ENCODE data around the gene HSD3B2. TPM values are rescaled to one million over a fixed set of nuclear protein-coding genes. Genes with fewer than 3 reads are reported as not detected.

Gene HSD3B2
- total and polyA plus RNA-seq, 12 donors: 0.04 TPM; not detected in 11

DNA sequence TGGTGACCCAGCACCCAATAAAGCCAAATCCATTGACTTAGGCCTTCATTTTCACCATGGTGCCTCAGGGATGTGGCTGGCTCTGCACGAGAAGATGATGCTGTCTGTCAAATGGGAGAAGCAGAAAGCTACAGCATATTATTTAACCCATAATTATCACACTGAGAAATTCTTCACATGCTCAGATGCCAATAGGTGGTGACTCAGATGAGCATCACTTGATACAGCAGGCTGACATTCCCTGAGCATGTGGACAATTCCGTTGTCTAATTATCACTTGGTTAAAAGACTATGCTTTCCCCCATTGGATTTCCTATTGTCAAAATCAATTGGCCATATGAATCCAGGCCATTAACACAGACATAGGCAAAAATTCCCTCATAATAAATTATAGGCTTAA is 48.0 kb downstream of the HSD3B2 start:
- DNase-seq (no peak), ATAC-seq (no peak)
- Histone ChIP-seq H3K36me3 (no peaks in the 10 kb centered on the region), H3K27ac (no peak overlapping the region), H3K9me3 (no peaks in the 10 kb centered on the region), H3K4me1 (no peaks in the 10 kb centered on the region), H3K4me3 (no peak overlapping the region), H3K27me3 (no peaks in the 10 kb centered on the region)
- TF ChIP-seq, protein P1, sequence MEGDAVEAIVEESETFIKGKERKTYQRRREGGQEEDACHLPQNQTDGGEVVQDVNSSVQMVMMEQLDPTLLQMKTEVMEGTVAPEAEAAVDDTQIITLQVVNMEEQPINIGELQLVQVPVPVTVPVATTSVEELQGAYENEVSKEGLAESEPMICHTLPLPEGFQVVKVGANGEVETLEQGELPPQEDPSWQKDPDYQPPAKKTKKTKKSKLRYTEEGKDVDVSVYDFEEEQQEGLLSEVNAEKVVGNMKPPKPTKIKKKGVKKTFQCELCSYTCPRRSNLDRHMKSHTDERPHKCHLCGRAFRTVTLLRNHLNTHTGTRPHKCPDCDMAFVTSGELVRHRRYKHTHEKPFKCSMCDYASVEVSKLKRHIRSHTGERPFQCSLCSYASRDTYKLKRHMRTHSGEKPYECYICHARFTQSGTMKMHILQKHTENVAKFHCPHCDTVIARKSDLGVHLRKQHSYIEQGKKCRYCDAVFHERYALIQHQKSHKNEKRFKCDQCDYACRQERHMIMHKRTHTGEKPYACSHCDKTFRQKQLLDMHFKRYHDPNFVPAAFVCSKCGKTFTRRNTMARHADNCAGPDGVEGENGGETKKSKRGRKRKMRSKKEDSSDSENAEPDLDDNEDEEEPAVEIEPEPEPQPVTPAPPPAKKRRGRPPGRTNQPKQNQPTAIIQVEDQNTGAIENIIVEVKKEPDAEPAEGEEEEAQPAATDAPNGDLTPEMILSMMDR (IDR thresholded peaks at IDR 0.05): no peak
- 83 to 91% methylated on average over 2 of the region's 2 CpGs for WGBS, 2 donors
- intact Hi-C loops (cut with DNase I): no loop called here

DNA sequence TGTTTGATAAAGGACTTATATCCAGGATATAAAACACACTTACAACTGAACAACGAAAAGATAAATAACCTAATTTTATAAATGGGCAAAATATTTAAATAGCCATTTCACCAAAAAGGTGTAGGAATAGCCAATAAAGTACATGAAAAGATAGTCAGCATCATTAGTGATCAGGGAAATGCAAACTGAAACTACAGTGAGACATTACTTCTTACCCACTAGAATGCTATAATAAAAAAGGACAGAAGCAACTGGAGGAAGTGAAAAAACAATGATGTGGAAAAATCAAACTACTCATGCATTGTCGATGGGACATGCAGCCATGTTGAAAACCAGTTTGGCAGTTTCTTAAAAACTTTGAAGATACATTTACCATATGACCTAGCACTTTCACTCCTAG is 48.6 kb downstream of the HSD3B2 start:
- intact Hi-C loops (cut with DNase I): no loop called here
- Histone ChIP-seq H3K9me3 (no peaks in the 10 kb centered on the region), H3K27me3 (no peaks in the 10 kb centered on the region), H3K4me1 (no peaks in the 10 kb centered on the region), H3K4me3 (no peak overlapping the region), H3K36me3 (no peaks in the 10 kb centered on the region), H3K27ac (no peak overlapping the region)
- TF ChIP-seq, protein P1 (IDR thresholded peaks at IDR 0.05): no peak
- ATAC-seq (no peak), DNase-seq (no peak)
- 62 to 80% methylated on average over 2 of the region's 2 CpGs for WGBS, 2 donors

DNA sequence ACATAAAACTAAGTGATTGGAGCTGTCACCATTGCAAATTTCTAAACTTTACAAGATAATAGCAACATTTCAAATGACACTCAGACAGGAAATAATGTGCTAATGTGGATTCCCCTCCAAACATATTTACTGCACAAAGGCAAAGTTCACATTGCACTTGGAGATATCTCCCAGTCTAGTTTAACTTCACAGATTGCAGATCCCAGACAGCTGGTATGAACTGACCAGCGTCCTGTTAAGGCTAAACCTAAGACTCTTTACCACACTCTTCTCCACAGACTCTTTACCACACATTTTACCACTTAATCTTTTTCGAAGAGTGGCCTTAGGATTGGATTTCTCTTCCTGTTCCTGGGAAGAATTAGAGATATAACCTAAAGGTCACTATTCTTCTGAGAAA is 51.5 kb downstream of the HSD3B2 start:
- H3K9me3 ChIP-seq: no peaks in the 10 kb centered on the region
- H3K27ac ChIP-seq: no peak overlapping the region
- TF ChIP-seq, protein P1 (IDR thresholded peaks at IDR 0.05): no peak
- ATAC-seq (no peak), DNase-seq (no peak)
- no peaks in the 10 kb centered on the region for H3K36me3 ChIP-seq
- no peaks in the 10 kb centered on the region for H3K4me1 ChIP-seq
- peaks cover 0 to 6% (median 0%) of the 10 kb centered on the region in 7 donors for H3K27me3 ChIP-seq
- WGBS, 2 donors: 58 to 73% methylated on average over 2 of the region's 2 CpGs
- intact Hi-C loops (cut with DNase I): no loop called here
- no peak overlapping the region for H3K4me3 ChIP-seq

DNA sequence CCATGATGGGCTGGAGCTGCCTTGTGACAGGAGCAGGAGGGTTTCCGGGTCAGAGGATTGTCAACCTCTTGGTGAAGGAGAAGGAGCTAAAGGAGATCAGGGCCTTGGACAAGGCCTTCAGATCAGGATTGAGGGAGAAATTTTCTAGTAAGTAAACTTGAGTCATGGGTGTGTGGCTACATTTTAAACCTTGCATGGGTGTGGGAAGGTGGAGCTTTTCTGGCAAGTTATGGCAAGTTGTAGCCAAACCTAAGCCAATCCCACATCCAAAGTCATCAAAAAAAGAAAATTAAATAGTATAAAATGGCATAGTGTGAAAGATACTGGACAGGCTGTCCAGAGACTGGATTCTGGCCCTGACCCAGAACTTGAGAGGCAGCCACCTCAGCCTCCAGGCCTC is 52.3 kb downstream of the HSD3B2 start:
- no peak overlapping the region for H3K4me3 ChIP-seq
- no peaks in the 10 kb centered on the region for H3K9me3 ChIP-seq
- DNase-seq: no peak
- no peak overlapping the region for H3K27ac ChIP-seq
- TF ChIP-seq, protein P1 (IDR thresholded peaks at IDR 0.05): no peak
- intact Hi-C loops (cut with DNase I): no loop called here
- peaks cover 0 to 6% (median 0%) of the 10 kb centered on the region in 7 donors for H3K27me3 ChIP-seq
- H3K36me3 ChIP-seq: no peaks in the 10 kb centered on the region
- ATAC-seq: no peak
- WGBS, 2 donors: 93 to 98% methylated on average over 1 of the region's 1 CpG
- H3K4me1 ChIP-seq: no peaks in the 10 kb centered on the region

All from heart right ventricle (tissue), 16 donors.